Fibroblast of skin of scalp (primary cell): ENCODE results near the gene ISG20.
"Not testable (repeated sequence)": the region's sequence is repeated elsewhere in the genome, so short reads cannot be mapped to it uniquely, and the experiment has no call there.

Experiments
- DNase-seq: peaks from one replicate; pipeline ENCODE4 v3.0.0-alpha.2; 2013

ISG20 gene

GRCh38 chr15:88637436-88637835 lies 1.4 kb upstream of the ISG20 start:
- DNase-seq = no peak

- DNase-seq = no peak
These were observed 783 bp upstream of the ISG20 start for GRCh38 chr15:88637841-88638625.

GRCh38 chr15:88641959-88642452 lies 3.2 kb downstream of the ISG20 start:
- DNase-seq = no peak

DNA sequence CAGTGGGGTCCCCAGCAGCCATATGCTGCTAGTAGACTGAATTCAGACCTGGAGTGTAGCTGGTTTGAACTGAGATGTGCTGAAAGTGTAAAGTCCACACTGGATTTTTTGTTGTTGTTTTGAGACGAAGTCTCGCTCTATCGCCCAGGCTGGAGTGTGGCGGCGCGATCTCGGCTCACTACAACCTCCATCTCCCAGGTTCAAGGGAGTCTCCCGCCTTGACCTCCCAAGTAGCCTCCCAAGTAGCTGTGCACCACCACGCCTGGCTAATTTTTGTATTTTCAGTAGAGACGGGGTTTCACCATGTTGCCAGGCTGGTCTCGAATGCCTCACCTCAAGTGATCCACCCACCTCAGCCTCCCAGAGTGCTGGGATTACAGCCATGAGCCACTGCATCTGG lies 3.7 kb downstream of the ISG20 start:
- not testable (repeated sequence) for DNase-seq

GRCh38 chr15:88644741-88645140 lies 5.9 kb downstream of the ISG20 start:
- no peak for DNase-seq

- DNase-seq = no peak
These were observed 6.6 kb downstream of the ISG20 start for GRCh38 chr15:88645171-88646087.

- DNase-seq = no peak
These were observed 7.2 kb downstream of the ISG20 start for GRCh38 chr15:88646088-88646405.

- no peak for DNase-seq
These were observed 8.1 kb downstream of the ISG20 start for GRCh38 chr15:88646951-88647350.

- no peak for DNase-seq
These were observed 8.7 kb downstream of the ISG20 start for GRCh38 chr15:88647351-88648105.

GRCh38 chr15:88648357-88649214 lies 9.8 kb downstream of the ISG20 start:
- DNase-seq = no peak

GRCh38 chr15:88649286-88649733 lies 10.5 kb downstream of the ISG20 start:
- peak; percentile 94 for DNase-seq

DNA sequence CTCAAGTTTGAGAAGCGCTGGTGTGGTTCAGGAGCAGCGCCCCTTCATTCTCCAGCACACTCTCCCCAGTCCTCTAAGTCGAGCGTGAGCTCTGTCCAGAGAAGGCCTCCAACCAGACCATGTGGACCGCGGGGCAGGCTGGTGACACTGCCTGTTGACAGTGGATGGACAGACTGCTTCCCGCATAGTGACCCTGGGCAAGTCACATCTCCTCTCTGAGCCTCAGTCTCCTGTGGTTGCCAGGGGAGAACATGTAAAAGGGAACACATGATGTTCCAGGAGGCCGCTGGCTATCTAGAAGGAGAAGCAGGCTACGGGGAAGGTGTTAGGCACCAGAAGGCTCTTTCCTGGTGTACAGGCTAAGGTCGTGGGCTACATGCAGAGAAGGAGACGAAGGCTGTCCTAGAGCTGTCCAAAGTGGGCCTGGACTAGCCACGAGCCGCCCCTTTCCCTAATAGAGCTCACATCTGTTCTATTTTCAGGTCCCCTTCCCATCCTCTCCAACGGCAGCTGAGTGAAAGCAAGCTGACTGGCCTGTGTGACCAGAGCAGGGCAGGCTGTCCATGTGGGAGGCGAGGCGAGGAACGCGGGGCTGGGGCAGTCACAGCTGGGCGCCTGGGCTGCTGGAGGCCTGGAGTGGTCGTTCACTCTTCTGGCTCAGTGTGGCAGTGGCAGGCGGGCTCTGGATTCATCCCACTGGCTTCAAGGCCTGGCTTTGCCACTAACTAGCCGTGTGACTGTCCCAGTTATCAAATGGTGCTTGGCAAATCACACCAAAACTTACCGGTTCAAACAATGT lies 11.1 kb downstream of the ISG20 start:
- no peak for DNase-seq

- DNase-seq = no peak
These were observed 11.7 kb downstream of the ISG20 start for GRCh38 chr15:88650556-88650955.

GRCh38 chr15:88651136-88651732 lies 12.4 kb downstream of the ISG20 start:
- no peak for DNase-seq

GRCh38 chr15:88651971-88652370 lies 13.2 kb downstream of the ISG20 start:
- no peak for DNase-seq

GRCh38 chr15:88652456-88653199 lies 13.8 kb downstream of the ISG20 start:
- DNase-seq = no peak

DNA sequence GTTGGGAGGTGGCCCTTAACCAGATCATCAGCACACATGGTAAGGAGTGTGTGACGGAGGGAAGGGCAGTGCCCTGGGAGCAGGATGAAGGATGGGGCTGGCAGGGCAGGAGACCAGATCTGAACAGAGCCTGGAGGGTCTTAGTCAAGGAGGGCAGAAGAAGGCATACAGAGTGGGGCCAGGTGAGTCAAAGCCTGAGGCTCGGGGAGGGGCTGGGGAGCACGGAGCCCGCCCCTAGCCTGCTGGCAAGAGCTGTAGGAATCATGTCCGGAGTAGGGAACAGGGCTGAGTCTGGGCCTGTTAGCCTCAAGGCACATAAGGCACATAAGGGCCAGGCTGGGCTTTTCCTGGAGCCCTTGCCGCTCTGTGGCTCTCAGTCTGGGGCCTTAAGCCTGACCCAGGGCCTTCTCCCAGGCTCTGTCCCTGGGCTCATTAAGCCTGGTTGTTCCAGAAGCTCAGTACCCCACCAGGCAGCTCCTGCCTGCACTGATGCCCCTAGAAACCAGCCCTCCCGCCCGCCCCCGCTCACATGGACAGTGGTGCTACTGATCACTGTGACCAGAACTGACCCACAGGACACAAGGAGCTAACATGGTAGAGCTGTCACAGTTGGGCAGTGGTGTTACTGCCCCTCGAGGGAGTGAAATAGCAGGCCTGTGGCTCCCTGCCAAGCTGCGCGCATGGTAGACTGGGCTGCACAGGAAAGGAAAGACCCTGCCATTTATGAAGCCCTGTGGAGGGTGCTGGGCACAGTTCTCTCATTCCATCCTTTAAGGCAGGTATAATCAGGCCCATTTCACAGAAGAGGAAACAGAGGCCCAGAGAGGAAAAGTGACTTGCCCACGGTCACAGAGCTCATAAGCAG lies 14.6 kb downstream of the ISG20 start:
- DNase-seq = no peak

- DNase-seq = no peak
These were observed 15.8 kb downstream of the ISG20 start for GRCh38 chr15:88654430-88655102.
